ENCODE results near the gene IGFBP4.

IGFBP4 gene

DNA sequence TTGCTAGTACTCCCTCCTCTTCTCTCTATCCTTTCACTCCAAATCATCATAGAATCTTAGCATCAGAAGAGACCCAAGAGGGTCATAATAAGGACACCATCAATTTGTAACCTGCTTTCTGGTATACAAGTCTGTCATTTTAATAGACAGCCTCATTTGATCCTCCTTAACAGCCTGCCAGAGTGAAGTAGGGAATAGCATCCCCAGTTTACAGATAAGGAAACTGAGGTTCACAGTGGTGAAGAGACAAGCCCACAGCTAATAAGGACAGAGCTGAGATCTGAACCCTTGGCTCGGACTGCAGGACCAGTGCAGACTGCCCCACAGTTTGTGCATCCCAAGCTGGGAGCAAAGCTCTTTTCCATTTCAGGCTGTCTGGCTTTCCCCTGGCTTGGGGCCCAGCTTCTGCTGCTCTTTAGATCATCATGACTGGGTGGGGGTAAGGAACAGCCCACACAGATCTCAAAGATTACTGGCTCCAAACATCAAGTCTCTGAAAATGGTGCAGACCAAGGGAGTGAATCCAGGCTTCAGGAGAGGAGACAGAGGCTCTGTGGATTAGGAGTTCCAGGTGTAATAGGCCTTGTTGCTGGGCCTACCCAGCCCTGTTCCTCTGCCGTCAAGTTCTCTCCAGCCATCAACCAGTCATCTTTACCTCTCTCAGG lies 10.3 kb upstream of the IGFBP4 start:
- no peak for DNase-seq (ENCODE audit: low spot score)

DNA sequence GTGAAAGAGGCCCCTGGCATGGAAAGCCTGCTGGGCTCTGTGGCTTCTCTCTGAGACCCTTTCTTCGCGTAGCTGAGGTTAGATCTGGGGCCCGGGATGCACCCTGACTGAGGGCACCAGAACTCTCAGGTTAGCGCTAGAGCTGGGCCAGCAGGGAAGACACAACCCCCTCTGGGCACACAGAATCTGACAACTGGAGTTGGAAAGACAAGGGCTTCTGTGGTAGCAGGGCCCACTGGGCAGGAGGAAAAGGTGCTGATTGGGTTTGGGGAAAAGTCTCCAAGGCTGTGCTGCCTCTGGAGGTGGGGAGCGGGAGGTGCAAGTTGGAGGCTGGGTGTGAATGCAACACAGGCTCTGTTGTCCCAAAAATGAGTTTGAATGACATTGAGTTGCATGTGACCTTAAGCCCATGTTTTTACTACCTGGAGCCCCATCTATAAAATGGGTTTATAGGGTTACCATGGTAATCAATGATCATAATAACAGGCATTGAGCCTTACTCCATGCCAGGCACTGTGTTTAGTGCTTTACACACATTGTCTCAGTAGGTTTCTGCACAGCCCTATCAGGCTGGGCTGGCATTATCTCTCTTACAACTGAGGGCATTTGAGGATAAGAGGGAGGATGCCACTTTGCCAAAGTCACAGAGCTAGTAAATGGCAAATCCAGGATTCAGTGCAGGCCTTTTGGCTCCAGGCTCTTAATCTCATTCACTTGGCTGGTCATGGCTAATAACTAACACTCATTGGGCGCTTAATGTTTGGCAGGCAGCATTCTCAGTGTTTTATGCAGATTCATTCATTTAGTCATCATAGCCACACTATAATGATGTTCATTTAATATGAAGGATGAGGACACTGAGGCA lies 9.5 kb upstream of the IGFBP4 start:
- DNase-seq (ENCODE audit: low spot score), result peak; percentile 40

DNA sequence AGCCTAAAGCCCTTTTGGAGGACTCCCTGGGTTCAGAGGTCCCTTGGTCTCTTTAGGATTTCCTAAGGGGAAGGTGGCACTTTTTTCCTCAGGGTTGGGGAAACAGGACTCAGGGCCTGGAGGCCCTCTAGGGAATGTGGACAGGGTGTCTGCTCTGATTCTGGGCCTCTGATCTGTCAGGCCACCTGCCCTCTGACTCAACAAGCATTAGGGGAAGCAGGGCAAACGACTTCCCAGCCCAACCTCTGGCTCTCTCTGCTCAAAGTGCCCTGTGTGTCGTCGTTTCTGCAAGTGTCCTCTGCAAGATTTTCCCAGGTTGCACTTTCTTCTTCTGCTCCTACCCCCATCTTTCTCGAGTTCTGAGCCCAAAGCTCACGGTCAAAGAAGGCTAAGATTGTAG lies 6.6 kb upstream of the IGFBP4 start:
- DNase-seq (ENCODE audit: low spot score), result no peak

DNA sequence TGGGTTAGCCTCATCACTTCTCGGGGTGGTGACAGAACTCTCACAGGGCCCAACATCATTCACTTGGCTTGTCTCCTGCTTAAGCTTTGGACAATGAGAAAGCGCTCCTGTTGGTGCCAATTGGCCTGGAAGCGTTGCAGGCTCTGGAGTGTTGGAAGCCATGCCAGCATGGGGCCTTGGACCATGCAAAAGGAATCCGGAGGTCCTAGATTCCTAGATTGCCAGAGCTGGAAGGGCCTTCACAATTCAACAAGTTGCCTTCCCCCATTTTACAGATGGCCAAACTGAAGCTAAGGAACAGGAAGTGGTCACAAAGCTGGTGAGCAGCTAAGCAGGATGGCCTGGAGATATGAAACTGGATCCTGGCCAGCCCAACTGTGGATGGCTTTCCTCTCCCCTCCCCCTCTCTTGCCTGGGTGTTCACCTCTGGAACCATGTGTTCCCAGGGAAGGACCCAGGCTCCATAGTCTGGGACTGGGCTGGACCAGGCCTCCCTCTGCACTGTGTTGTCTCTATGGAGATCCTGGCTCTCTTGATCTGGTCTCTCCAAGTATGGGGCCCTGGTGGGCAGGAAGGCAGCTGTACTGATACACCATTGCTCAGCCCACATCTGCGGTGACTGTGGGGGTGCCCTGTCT lies 6.0 kb upstream of the IGFBP4 start:
- DNase-seq (ENCODE audit: low spot score), result no peak

DNA sequence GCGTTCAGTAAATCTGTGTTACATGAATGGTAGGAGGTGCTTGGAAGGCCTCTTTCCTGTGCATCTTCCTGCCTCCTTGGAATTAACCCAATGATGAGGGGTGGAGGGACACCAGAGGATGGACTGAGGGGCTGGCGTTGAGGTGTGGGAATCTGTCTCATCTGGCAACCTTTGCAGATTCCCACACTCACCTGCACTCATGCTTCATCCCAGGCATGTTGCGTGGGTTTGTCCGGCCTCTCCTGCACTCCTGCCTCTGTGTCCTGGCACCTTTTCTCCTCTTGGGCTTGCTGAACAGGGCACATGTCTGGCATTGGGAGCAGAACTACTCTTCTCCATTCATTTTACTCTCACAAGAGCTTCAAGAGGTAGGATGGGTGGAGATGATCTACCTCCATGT lies 3.1 kb upstream of the IGFBP4 start:
- DNase-seq (ENCODE audit: low spot score), result no peak

- no peak for DNase-seq (ENCODE audit: low spot score)
These were observed 656 bp upstream of the IGFBP4 start for GRCh38 chr17:40442392-40443195.

DNA sequence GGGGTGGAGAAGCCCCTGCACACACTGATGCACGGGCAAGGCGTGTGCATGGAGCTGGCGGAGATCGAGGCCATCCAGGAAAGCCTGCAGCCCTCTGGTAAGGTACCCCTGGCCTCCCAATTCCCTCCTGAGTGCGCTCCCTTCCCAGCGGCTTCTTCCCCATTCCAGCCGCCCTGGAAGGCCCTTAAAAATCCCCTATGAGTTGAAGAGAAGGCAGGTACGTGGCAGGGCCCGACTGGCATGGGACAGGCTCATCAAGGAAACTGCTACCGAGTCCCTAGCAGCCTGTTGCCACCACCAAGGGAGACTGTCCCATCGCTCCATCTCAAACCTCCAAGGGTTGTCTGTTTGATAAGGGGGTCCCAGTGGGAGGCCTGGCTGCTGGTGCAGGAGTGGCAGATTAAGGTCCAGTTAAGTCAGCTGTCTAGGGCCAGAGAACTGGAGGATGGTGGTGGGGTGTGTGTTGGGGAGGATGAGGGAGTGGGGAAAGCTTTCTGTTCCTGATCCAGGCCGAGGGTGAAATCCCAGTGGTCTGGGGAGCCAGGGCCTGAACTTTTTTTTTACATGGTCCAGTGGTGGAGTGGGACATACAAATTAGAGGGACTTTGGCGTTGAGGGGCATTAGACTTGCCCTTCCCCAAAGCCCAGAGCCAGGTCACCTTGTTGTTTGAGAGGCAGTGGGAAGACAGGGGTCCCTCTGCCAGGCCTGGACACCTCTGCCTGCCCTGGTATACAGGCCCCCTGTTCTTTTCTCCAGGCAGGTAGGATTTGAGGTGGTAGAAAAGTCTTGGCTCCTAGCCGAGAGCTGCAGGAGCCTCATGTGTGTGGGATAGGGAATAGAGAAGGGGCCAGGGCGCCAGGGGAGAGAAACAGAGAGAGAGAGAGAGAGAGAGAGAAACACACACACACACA lies 994 bp downstream of the IGFBP4 start:
- no peak for DNase-seq (ENCODE audit: low spot score)

DNA sequence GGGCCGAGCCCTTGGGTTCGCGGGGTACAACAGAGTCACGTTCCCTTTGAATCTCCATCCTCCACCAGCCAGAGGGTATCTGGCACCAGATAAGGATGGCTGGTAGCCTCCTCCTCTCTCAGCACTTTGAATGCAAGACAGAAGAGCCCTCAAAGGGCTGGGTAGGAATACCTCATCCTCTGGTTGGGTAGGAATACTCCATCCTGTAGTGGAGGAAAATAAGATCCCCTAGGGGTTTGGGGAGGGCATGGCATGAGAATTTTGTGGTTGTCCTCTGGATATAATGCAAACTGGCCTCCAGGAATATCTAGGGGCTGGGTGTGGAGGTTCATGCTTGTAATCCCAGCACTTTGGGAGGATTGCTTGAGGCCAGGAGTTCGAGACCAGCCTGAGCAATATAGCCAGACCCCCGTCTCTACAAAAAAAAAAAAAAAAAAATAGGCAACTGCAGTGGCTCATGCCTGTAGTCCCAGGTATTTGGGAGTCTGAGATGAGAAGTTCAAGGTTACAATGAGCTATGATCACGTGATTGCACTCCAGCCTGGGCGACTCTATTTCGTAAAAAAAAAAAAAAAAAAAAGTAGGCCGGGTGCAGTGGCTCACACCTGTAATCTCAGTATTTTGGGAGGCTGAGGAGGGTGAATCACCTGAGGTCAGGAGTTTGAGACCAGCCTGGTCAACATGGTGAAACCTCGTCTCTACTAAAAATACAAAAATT lies 2.7 kb downstream of the IGFBP4 start:
- peak; percentile 30 for DNase-seq (ENCODE audit: low spot score)

DNA sequence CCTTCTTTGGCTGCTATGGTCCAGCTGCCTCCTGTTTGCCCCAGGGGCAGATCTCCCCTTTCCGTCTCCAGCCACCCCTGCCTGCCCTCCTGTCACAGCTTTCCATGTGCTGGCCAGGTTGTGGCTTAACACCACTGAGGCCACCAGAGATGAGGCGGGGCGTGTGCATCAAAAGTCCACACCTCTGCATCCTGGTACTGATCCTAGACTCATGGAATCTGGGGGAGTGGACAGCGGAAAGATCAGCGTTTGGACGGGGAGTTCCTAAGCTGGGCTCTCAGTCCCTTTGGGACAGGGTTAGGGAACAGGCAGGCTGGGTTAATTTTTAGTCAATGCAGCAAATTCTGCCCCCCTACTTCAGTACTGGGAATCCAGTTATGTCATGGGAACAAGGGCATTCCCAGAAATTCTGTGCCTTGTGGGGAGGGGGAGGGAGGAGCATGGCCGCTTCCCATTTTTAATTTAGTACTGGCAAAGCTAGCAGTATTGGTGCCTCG lies 3.9 kb downstream of the IGFBP4 start:
- no peak for DNase-seq (ENCODE audit: low spot score)

GRCh38 chr17:40447806-40448205 lies 4.6 kb downstream of the IGFBP4 start:
- peak; percentile 59 for DNase-seq (ENCODE audit: low spot score)

DNA sequence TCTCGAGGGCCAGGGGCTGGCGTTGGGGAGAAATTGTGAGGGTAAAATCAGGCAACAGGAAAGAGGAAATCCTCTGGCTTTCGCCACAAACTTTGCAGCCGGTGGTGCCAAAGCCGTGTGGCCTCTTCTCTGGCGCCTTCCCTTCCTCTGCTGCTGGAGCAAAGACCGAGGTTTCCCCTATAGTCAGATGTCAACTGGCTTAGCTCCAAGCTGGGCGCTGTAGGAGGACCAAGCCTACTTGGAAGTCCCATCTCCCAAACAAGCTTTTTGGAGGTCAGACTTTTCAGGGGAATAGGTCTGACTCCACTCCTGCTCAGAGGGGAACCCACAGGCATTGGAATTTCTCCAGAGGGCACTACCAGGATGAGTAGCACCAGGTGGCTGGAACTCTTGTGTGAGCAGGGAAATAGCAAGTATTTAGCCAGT lies 5.0 kb downstream of the IGFBP4 start:
- peak; percentile 28 for DNase-seq (ENCODE audit: low spot score)

- DNase-seq (ENCODE audit: low spot score), result peak; percentile 27
These were observed 5.5 kb downstream of the IGFBP4 start for GRCh38 chr17:40448639-40449261.

DNA sequence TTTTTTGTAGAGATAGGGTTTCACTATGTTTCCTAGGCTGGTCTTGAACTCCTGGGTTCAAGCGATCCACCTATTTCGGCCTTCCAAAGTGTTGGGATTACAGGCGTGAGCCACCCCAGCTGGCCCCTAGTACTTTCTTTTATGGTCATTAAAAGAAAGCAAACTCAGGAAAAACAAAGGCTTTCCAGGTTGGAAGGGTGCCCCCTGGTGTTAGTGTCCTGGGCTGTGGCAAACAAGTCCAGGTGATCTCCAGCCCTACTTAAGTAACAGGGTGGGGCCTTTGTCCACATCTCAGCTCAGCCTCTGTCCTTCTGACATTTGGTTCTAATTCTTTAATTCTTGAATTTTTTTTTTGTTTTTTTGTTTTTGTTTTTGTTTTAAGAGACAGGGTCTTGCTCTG lies 6.9 kb downstream of the IGFBP4 start:
- DNase-seq (ENCODE audit: low spot score), result peak; percentile 51

DNA sequence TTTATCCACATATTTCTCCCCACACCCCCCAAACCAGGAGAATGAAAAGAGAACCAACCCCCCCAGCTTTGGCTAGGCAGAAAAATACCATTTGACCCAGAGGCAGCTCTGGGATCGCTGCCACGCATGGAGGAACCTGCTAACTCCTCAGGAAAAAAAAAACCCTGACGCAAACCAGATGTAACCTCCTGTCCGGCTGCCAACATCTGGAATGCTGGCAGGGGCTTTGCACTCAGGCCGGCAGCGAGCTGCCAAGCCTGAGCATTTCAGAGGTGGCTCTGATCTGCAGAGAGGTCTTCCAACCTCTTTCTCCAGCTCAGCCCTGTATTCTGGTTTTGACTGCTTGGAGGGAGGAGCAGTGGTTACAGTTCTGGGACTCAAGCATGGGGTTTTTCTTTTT lies 8.2 kb downstream of the IGFBP4 start:
- DNase-seq (ENCODE audit: low spot score), result no peak

DNA sequence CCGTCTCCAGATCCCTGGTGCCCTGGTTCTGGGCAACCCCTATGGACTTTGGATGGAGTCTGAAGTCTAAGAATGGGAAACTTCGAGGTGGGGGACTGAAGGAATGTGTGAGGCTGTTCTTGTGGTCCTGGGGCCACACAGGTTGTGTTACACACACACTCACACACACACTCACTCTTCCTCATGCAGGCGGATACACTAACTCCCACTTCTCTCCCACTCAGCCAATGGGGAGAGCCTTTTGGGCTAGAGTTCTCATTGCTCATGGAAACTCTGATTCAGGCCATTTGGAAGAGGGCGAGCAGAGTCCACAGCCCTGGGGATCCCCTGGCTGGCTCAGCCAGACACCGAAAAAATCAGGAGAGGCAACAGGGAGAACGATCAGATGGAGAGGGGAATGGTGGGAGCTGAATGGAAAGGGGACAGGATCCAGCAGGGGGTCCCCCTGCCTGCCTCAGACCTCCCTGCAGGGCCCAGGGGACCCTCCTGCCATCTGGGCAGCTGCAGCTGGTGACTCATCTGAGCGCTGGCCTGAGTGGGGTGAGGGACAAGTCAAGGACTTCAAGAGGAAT lies 9.1 kb downstream of the IGFBP4 start:
- DNase-seq (ENCODE audit: low spot score), result no peak

GRCh38 chr17:40452921-40453378 lies 9.7 kb downstream of the IGFBP4 start:
- no peak for DNase-seq (ENCODE audit: low spot score)

DNA sequence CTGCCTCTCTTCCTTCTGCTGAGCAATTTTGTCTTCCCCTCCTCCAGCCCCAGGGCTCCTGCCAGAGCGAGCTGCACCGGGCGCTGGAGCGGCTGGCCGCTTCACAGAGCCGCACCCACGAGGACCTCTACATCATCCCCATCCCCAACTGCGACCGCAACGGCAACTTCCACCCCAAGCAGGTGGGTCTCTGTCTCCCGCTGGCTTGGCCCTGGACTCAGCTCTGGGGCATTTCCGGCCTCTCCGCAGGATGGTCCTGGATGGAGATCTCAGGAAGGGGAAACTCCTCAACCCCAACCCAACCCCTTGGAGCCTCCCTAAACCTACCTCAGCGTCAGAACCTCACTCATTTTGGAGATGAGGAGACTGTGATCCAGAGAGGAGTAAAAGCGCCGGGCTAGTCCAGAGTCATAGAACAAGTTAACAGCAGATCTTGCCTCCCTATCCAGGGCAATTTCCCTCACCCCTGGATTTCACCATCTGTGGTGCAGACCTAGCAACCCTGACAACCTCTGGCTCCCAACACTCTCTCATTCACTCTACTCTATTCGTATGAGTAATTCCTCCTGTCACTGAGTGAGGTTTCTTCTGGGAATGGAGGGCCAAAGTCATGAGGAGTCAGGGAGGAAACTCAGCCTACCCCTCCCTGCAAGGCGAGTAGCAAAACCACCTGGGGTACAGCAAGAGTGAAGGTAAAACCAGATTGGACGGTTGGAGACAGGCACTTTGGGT lies 10.8 kb downstream of the IGFBP4 start:
- DNase-seq (ENCODE audit: low spot score), result no peak

- no peak for DNase-seq (ENCODE audit: low spot score)
These were observed 11.4 kb downstream of the IGFBP4 start for GRCh38 chr17:40454613-40454995.

All from hematopoietic multipotent progenitor cell treated with erythropoietin and hydrocortisone succinate and interleukin-3 and kit ligand, for 15 days (in vitro differentiated cells).